ENCODE measurements around the gene CCKAR.
"Not testable (repeated sequence)": the region's sequence is repeated elsewhere in the genome, so short reads cannot be mapped to it uniquely, and the experiment has no call there.

Gene CCKAR

GRCh38 chr4:26515936-26516335, 25.7 kb upstream of the CCKAR start:
- no peaks in the 10 kb centered on the region for H3K36me3 ChIP-seq (ENCODE audit: control insufficient read depth, insufficient read depth, low read length)
- H3K4me1 ChIP-seq (ENCODE audit: control insufficient read depth, insufficient read depth, low read length) = no peaks in the 10 kb centered on the region
- no peaks in the 10 kb centered on the region for H3K9me3 ChIP-seq (ENCODE audit: control insufficient read depth, insufficient read depth, low read length)
- no peak overlapping the region for H3K27ac ChIP-seq (ENCODE audit: low read depth, low read length)
- no peak overlapping the region for H3K9ac ChIP-seq (ENCODE audit: low read depth, low read length)
- H3K27me3 ChIP-seq (ENCODE audit: control insufficient read depth, insufficient read depth, low read length) = no peaks in the 10 kb centered on the region
- H3K4me3 ChIP-seq (ENCODE audit: low read depth, low read length) = no peak overlapping the region

GRCh38 chr4:26510334-26510964, 20.2 kb upstream of the CCKAR start:
- Histone ChIP-seq H3K27ac (ENCODE audit: low read depth, low read length) (no peak overlapping the region), H3K27me3 (ENCODE audit: control insufficient read depth, insufficient read depth, low read length) (no peaks in the 10 kb centered on the region), H3K4me1 (ENCODE audit: control insufficient read depth, insufficient read depth, low read length) (no peaks in the 10 kb centered on the region), H3K4me3 (ENCODE audit: low read depth, low read length) (no peak overlapping the region), H3K9ac (ENCODE audit: low read depth, low read length) (no peak overlapping the region), H3K36me3 (ENCODE audit: control insufficient read depth, insufficient read depth, low read length) (no peaks in the 10 kb centered on the region), H3K9me3 (ENCODE audit: control insufficient read depth, insufficient read depth, low read length) (no peaks in the 10 kb centered on the region)

- H3K4me3 ChIP-seq (ENCODE audit: low read depth, low read length) = no peak overlapping the region
- H3K4me1 ChIP-seq (ENCODE audit: control insufficient read depth, insufficient read depth, low read length) = no peaks in the 10 kb centered on the region
- no peaks in the 10 kb centered on the region for H3K27me3 ChIP-seq (ENCODE audit: control insufficient read depth, insufficient read depth, low read length)
- H3K27ac ChIP-seq (ENCODE audit: low read depth, low read length) = no peak overlapping the region
- H3K9ac ChIP-seq (ENCODE audit: low read depth, low read length) = no peak overlapping the region
- H3K9me3 ChIP-seq (ENCODE audit: control insufficient read depth, insufficient read depth, low read length) = no peaks in the 10 kb centered on the region
- H3K36me3 ChIP-seq (ENCODE audit: control insufficient read depth, insufficient read depth, low read length) = no peaks in the 10 kb centered on the region
Measured at GRCh38 chr4:26509681-26510333, 19.5 kb upstream of the CCKAR start.

GRCh38 chr4:26507286-26507685, 17.0 kb upstream of the CCKAR start:
- Histone ChIP-seq H3K4me1 (ENCODE audit: control insufficient read depth, insufficient read depth, low read length) (no peaks in the 10 kb centered on the region), H3K9ac (ENCODE audit: low read depth, low read length) (no peak overlapping the region), H3K4me3 (ENCODE audit: low read depth, low read length) (no peak overlapping the region), H3K9me3 (ENCODE audit: control insufficient read depth, insufficient read depth, low read length) (no peaks in the 10 kb centered on the region), H3K27ac (ENCODE audit: low read depth, low read length) (no peak overlapping the region), H3K36me3 (ENCODE audit: control insufficient read depth, insufficient read depth, low read length) (no peaks in the 10 kb centered on the region), H3K27me3 (ENCODE audit: control insufficient read depth, insufficient read depth, low read length) (no peaks in the 10 kb centered on the region)

GRCh38 chr4:26503844-26504243, 13.6 kb upstream of the CCKAR start:
- H3K9ac ChIP-seq (ENCODE audit: low read depth, low read length) = no peak overlapping the region
- H3K9me3 ChIP-seq (ENCODE audit: control insufficient read depth, insufficient read depth, low read length) = no peaks in the 10 kb centered on the region
- no peaks in the 10 kb centered on the region for H3K27me3 ChIP-seq (ENCODE audit: control insufficient read depth, insufficient read depth, low read length)
- no peak overlapping the region for H3K4me3 ChIP-seq (ENCODE audit: low read depth, low read length)
- no peaks in the 10 kb centered on the region for H3K4me1 ChIP-seq (ENCODE audit: control insufficient read depth, insufficient read depth, low read length)
- no peak overlapping the region for H3K27ac ChIP-seq (ENCODE audit: low read depth, low read length)
- H3K36me3 ChIP-seq (ENCODE audit: control insufficient read depth, insufficient read depth, low read length) = no peaks in the 10 kb centered on the region

- H3K27ac ChIP-seq (ENCODE audit: low read depth, low read length) = no peak overlapping the region
- no peak overlapping the region for H3K4me3 ChIP-seq (ENCODE audit: low read depth, low read length)
- no peaks in the 10 kb centered on the region for H3K4me1 ChIP-seq (ENCODE audit: control insufficient read depth, insufficient read depth, low read length)
Measured at GRCh38 chr4:26503427-26503826, 13.1 kb upstream of the CCKAR start.

GRCh38 chr4:26500565-26500999, 10.3 kb upstream of the CCKAR start:
- not testable (repeated sequence) for H3K9ac ChIP-seq (ENCODE audit: low read depth, low read length); H3K36me3 ChIP-seq (ENCODE audit: control insufficient read depth, insufficient read depth, low read length); H3K9me3 ChIP-seq (ENCODE audit: control insufficient read depth, insufficient read depth, low read length); H3K4me1 ChIP-seq (ENCODE audit: control insufficient read depth, insufficient read depth, low read length); H3K27me3 ChIP-seq (ENCODE audit: control insufficient read depth, insufficient read depth, low read length); H3K4me3 ChIP-seq (ENCODE audit: low read depth, low read length); H3K27ac ChIP-seq (ENCODE audit: low read depth, low read length)

More at GRCh38 chr4:26503427-26503826, 13.1 kb upstream of the CCKAR start:
- H3K9ac ChIP-seq (ENCODE audit: low read depth, low read length) = no peak overlapping the region
- H3K9me3 ChIP-seq (ENCODE audit: control insufficient read depth, insufficient read depth, low read length) = no peaks in the 10 kb centered on the region
- no peaks in the 10 kb centered on the region for H3K27me3 ChIP-seq (ENCODE audit: control insufficient read depth, insufficient read depth, low read length)
- no peaks in the 10 kb centered on the region for H3K36me3 ChIP-seq (ENCODE audit: control insufficient read depth, insufficient read depth, low read length)

- no peak overlapping the region for H3K4me3 ChIP-seq (ENCODE audit: low read depth, low read length)
- no peaks in the 10 kb centered on the region for H3K27me3 ChIP-seq (ENCODE audit: control insufficient read depth, insufficient read depth, low read length)
- no peaks in the 10 kb centered on the region for H3K4me1 ChIP-seq (ENCODE audit: control insufficient read depth, insufficient read depth, low read length)
- no peak overlapping the region for H3K27ac ChIP-seq (ENCODE audit: low read depth, low read length)
- H3K9me3 ChIP-seq (ENCODE audit: control insufficient read depth, insufficient read depth, low read length) = no peaks in the 10 kb centered on the region
- H3K9ac ChIP-seq (ENCODE audit: low read depth, low read length) = no peak overlapping the region
- no peaks in the 10 kb centered on the region for H3K36me3 ChIP-seq (ENCODE audit: control insufficient read depth, insufficient read depth, low read length)
Measured at GRCh38 chr4:26496207-26496783, 6.0 kb upstream of the CCKAR start.

GRCh38 chr4:26493461-26493860, 3.2 kb upstream of the CCKAR start:
- no peaks in the 10 kb centered on the region for H3K4me1 ChIP-seq (ENCODE audit: control insufficient read depth, insufficient read depth, low read length)
- H3K36me3 ChIP-seq (ENCODE audit: control insufficient read depth, insufficient read depth, low read length) = no peaks in the 10 kb centered on the region
- no peak overlapping the region for H3K9ac ChIP-seq (ENCODE audit: low read depth, low read length)
- no peaks in the 10 kb centered on the region for H3K9me3 ChIP-seq (ENCODE audit: control insufficient read depth, insufficient read depth, low read length)
- H3K27me3 ChIP-seq (ENCODE audit: control insufficient read depth, insufficient read depth, low read length) = no peaks in the 10 kb centered on the region; the same call in 1 of the 2 replicates
- H3K27ac ChIP-seq (ENCODE audit: low read depth, low read length) = no peak overlapping the region
- H3K4me3 ChIP-seq (ENCODE audit: low read depth, low read length) = no peak overlapping the region

- no peaks in the 10 kb centered on the region; the same call in 1 of the 2 replicates for H3K27me3 ChIP-seq (ENCODE audit: control insufficient read depth, insufficient read depth, low read length)
- no peaks in the 10 kb centered on the region for H3K9me3 ChIP-seq (ENCODE audit: control insufficient read depth, insufficient read depth, low read length)
- no peaks in the 10 kb centered on the region for H3K4me1 ChIP-seq (ENCODE audit: control insufficient read depth, insufficient read depth, low read length)
- H3K9ac ChIP-seq (ENCODE audit: low read depth, low read length) = no peak overlapping the region
- H3K36me3 ChIP-seq (ENCODE audit: control insufficient read depth, insufficient read depth, low read length) = no peaks in the 10 kb centered on the region
- no peak overlapping the region for H3K4me3 ChIP-seq (ENCODE audit: low read depth, low read length)
- H3K27ac ChIP-seq (ENCODE audit: low read depth, low read length) = no peak overlapping the region
Measured at GRCh38 chr4:26491449-26492170, 1.3 kb upstream of the CCKAR start.

GRCh38 chr4:26490960-26491284, 638 bp upstream of the CCKAR start:
- Histone ChIP-seq H3K27ac (ENCODE audit: low read depth, low read length) (no peak overlapping the region), H3K9ac (ENCODE audit: low read depth, low read length) (no peak overlapping the region), H3K36me3 (ENCODE audit: control insufficient read depth, insufficient read depth, low read length) (no peaks in the 10 kb centered on the region), H3K9me3 (ENCODE audit: control insufficient read depth, insufficient read depth, low read length) (no peaks in the 10 kb centered on the region), H3K4me3 (ENCODE audit: low read depth, low read length) (no peak overlapping the region), H3K4me1 (ENCODE audit: control insufficient read depth, insufficient read depth, low read length) (no peaks in the 10 kb centered on the region), H3K27me3 (ENCODE audit: control insufficient read depth, insufficient read depth, low read length) (no peaks in the 10 kb centered on the region; the same call in 1 of the 2 replicates)
